K562 (cell line): ENCODE measurements around the gene KRTCAP2.
"Not testable (repeated sequence)": the region's sequence is repeated elsewhere in the genome, so short reads cannot be mapped to it uniquely, and the experiment has no call there.

Experiments
- E2F1 ChIP-seq: sonication (generic); formaldehyde crosslinking; IDR thresholded peaks from 2 replicates; pipeline ENCODE4 v1.8.1; 2023; ENCODE audit warnings: mild to moderate bottlenecking, missing genetic modification reagents, moderate library complexity
- EP300 ChIP-seq: IDR thresholded peaks from 2 replicates; pipeline ENCODE4 v1.6.1; 2012; ENCODE audit warnings: low read length, improper control_type of control experiment
- EZH2 ChIP-seq: IDR thresholded peaks from 2 replicates; pipeline ENCODE4 v1.6.1; 2012; ENCODE audit warnings: low read depth, mild to moderate bottlenecking, inconsistent platforms, low read length, borderline replicate concordance
- FIP1L1 ChIP-seq: fragments of 200-400 bp; formaldehyde crosslinking; IDR thresholded peaks from 2 replicates; pipeline ENCODE4 v1.6.1; 2018; ENCODE audit warnings: mild to moderate bottlenecking, low read depth, low read length; ENCODE audit not compliant: poor library complexity, severe bottlenecking
- FOXJ3 ChIP-seq: sonication (generic); formaldehyde crosslinking; IDR thresholded peaks from 2 replicates; pipeline ENCODE4 v1.4.0; 2020; ENCODE audit warnings: mild to moderate bottlenecking, missing genetic modification reagents
- FOXM1 ChIP-seq, 2 experiments: fragments of 450-650 bp in 1 of 2; sonication (generic) in 1 of 2; formaldehyde crosslinking in 1 of 2; IDR thresholded peaks; 2 replicates each; pipeline versions ENCODE4 v1.6.1 to v1.9.0; 2017 to 2022; ENCODE audit warnings: low read depth in 2 of 2, mild to moderate bottlenecking in 2 of 2, missing genetic modification reagents in 1 of 2, moderate library complexity in 1 of 2
- MAX ChIP-seq: sonication (generic); formaldehyde crosslinking; IDR thresholded peaks from 2 replicates; pipeline ENCODE4 v1.9.0; 2022; ENCODE audit warnings: mild to moderate bottlenecking, missing genetic modification reagents
- MTA2 ChIP-seq: fragments of 450-650 bp; IDR thresholded peaks from 2 replicates; pipeline ENCODE4 v1.6.1; 2016; ENCODE audit warnings: low read depth
- NR3C1 ChIP-seq: sonication (generic); formaldehyde crosslinking; IDR thresholded peaks from 2 replicates; pipeline ENCODE4 v1.8.1; 2022; ENCODE audit warnings: missing genetic modification reagents
- RCOR1 ChIP-seq, 2 experiments: IDR thresholded peaks; 2 replicates each; pipeline ENCODE4 v1.6.1; 2012; ENCODE audit warnings: low read depth in 2 of 2, low read length in 2 of 2, borderline replicate concordance in 1 of 2, improper control_type of control experiment in 1 of 2
- SMC3 ChIP-seq: conservative IDR thresholded peaks from 2 replicates; pipeline ENCODE4 v1.6.1; 2011; ENCODE audit warnings: low read depth, low read length, improper control_type of control experiment; ENCODE audit not compliant: insufficient read depth
- TRIM28 ChIP-seq: fragments of 450-650 bp; IDR thresholded peaks from 2 replicates; pipeline ENCODE4 v1.6.1; 2017
- TF ChIP-seq, protein P1 (sequence below): conservative IDR thresholded peaks from 2 replicates; pipeline ENCODE4 v1.6.1; 2011; ENCODE audit warnings: low read depth, mild to moderate bottlenecking, low read length; ENCODE audit not compliant: control insufficient read depth

DNA sequence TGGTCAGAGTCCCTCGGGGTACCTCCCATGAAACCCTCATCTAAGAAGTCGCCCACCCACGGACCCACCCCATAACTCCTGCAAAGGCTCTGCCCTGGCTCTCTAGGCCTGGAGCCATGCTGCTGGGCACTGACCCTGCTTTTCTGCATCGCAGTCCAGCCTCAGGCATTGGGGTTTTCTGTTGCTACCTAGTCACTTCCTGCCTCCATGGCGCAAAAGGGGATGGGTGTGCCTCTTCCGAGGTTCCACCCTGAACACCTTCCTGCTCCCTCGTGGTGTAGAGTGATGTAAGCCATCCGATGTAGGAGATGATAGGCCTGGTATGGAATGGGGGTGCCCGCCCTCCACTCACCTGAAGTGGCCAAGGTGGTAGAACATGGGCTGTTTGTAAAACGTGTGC, 41.6 kb upstream of the KRTCAP2 start:
- not testable (repeated sequence) for TF ChIP-seq EZH2; EP300; MAX; RCOR1 (IDR thresholded peaks at IDR 0.05; ENCODE audit: borderline replicate concordance in 1 of 2, low read depth in 2 of 2, low read length in 2 of 2); SMC3; NR3C1 (CRISPR knock-in tag); FIP1L1; E2F1 (CRISPR knock-in tag); TRIM28; FOXJ3 (CRISPR knock-in tag); FOXM1 (IDR thresholded peaks at IDR 0.05; ENCODE audit: low read depth); FOXM1 (CRISPR knock-in tag; IDR thresholded peaks at IDR 0.05; ENCODE audit: low read depth); MTA2
- TF ChIP-seq, protein P1, sequence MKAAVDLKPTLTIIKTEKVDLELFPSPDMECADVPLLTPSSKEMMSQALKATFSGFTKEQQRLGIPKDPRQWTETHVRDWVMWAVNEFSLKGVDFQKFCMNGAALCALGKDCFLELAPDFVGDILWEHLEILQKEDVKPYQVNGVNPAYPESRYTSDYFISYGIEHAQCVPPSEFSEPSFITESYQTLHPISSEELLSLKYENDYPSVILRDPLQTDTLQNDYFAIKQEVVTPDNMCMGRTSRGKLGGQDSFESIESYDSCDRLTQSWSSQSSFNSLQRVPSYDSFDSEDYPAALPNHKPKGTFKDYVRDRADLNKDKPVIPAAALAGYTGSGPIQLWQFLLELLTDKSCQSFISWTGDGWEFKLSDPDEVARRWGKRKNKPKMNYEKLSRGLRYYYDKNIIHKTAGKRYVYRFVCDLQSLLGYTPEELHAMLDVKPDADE, result not testable (repeated sequence)
